Coronary artery (tissue), 2 donors: ENCODE data around the gene CAMK2B.

ENCODE experiments used
- DNase-seq: peaks from one replicate; pipeline ENCODE4 v3.0.0-alpha.2; 2017; ENCODE audit warnings: low spot score
- H3K27ac ChIP-seq, 2 donors: fragments of 200-600 bp; sonication (generic); one replicate each; pipeline ENCODE4 v1.5.1; 2016 to 2019
- H3K4me3 ChIP-seq: fragments of 200-600 bp; sonication (generic); 2 replicates; pipeline ENCODE4 v1.5.1; 2016; ENCODE audit warnings: mild to moderate bottlenecking, moderate library complexity
- CTCF ChIP-seq: fragments of 200-600 bp; sonication (generic); IDR thresholded peaks from one replicate; pipeline ENCODE4 v1.5.1; 2019; ENCODE audit warnings: antibody characterized with exemption

The CAMK2B gene

GRCh38 chr7:44325201-44325671 lies at the start of gene CAMK2B:
Gene CAMK2B, minus strand, starts transcription at chr7:44325594. Its CDS starts 173 bp downstream, at chr7:44325421.
- DNase-seq: no peak
- peak within 1 kb of the TSS; percentile 69 for H3K4me3 ChIP-seq
- no peak for TF ChIP-seq CTCF
- H3K27ac ChIP-seq: no peak within 1 kb of the TSS

GRCh38 chr7:44374007-44374763 lies 48.8 kb upstream of the CAMK2B start:
- no peak for DNase-seq
- Histone ChIP-seq H3K4me3 (no peak overlapping the region), H3K27ac (no peak overlapping the region)
- TF ChIP-seq CTCF: no peak

GRCh38 chr7:44373418-44373740 lies 48.0 kb upstream of the CAMK2B start:
- Histone ChIP-seq H3K27ac (no peak overlapping the region), H3K4me3 (no peak overlapping the region)
- no peak for DNase-seq
- no peak for TF ChIP-seq CTCF

DNA sequence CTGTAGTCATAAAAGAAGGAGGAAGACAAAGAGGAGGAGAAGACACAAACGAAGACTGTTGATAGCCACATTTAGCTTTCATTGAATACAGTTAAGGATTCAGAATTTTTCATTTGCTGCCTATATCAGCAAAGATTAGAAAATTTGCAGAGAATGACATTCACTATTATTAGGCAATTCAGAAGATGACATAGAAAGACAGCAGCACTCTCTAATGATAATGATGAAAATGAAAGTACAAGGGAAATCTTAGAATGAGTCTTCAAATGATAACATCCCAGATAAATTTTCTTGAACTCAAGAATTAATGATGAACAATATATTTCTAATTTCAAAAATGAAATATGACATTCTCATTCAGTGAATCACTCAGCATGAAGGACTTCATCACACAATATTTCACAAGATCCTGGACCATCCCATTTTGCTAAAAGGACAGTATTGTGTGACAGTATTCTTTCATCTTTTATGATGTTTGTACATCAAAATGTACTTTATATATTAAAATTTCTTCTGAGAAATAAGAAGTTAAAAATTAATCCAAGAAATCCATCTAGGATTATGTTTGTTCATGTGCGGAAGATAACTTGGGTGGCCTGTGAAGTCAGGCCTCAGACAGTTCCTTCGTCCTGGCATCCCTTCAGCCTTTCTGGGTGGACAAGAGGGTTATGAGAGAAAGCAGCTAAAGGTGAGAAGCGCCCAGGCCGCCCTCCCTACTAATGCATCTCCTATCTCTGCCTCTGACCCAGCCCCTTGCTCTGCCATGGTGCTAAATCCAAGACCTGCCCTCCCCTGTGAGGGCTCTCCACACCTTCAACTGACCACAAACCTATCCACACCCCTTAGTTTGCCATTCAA lies 47.4 kb upstream of the CAMK2B start:
- H3K27ac ChIP-seq: no peak overlapping the region
- no peak for DNase-seq

DNA sequence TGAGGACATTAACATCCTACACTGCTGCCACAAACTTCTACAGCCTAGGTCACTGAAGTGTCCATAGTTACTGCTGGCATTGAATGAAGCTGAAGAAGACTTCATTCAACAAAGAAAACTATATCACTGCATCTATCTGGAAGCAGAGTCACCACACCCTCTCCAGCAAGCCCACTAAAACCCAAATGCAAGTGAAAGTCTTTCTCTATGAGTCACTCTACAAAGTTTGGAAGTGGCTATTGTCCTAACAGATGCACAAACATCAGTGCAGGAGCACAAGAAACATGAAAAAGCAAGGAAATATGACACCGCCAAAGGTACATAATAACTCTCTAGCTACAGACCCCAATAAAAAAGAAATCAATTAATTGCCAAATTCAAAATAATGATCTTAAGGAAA lies 43.5 kb upstream of the CAMK2B start:
- DNase-seq: no peak
- no peak overlapping the region for H3K27ac ChIP-seq
- no peak overlapping the region for H3K4me3 ChIP-seq
- TF ChIP-seq CTCF: no peak

More for the DNA sequence above, 47.4 kb upstream of the CAMK2B start:
- TF ChIP-seq CTCF: no peak
- no peak overlapping the region for H3K4me3 ChIP-seq

DNA sequence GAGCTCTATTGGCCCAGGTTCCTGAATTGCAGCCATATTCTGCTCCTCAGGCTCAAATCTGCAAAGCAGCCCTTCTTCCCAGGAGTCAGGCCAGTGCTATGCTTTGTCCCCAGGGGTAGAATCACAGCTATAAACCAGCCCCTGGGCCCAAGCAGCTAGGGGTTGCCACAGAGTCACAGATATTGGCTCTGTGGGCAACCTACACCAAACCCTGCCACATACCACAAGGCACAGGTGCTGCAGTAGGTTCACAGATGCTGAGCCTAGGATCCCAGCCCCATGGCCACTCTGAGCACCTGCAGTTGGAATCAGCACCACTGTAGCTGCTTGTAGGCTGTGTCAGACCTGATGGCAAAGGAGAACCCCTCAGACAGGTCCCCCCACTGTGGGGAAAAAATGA lies 43.1 kb upstream of the CAMK2B start:
- no peak overlapping the region for H3K27ac ChIP-seq
- peak; percentile 21 for DNase-seq
- no peak for TF ChIP-seq CTCF
- H3K4me3 ChIP-seq: no peak overlapping the region
